Right lung (tissue), 10 donors: ENCODE measurements around the gene HTN3. TPM values are rescaled to one million over a fixed set of nuclear protein-coding genes. Genes with fewer than 3 reads are reported as not detected.
"Not testable (repeated sequence)": the region's sequence is repeated elsewhere in the genome, so short reads cannot be mapped to it uniquely, and the experiment has no call there.

Source experiments
- DNase-seq, 2 donors: peaks; one replicate each; pipeline ENCODE4 v3.0.0-alpha.2; 2013
- long read RNA-seq, 8 donors: transcript quantifications; one replicate each; lab custom pipeline, GENCODE V29; 2026
- polyA plus RNA-seq, 5 donors: library from polyadenylated mRNA; unstranded; fragments of 120-200 nt; gene quantifications; one replicate each; pipeline versions ENCODE4 v1.2.1 to v1.2.3, GENCODE V29; 2013; ENCODE audit warnings: inconsistent platforms in 1 of 5, low replicate concordance in 1 of 5; ENCODE audit not compliant: insufficient read length in 5 of 5, insufficient read depth in 1 of 5

The HTN3 gene
- polyA plus RNA-seq: not detected
- long read RNA-seq, donor 1: 0 reads
- long read RNA-seq, donor 2: 0 reads
- long read RNA-seq, donor 3: 0 reads
- long read RNA-seq, donor 4: 0 reads
- long read RNA-seq, donor 5: 0 reads
- long read RNA-seq, donor 6: 0 reads
- long read RNA-seq, donor 7: 0 reads
- long read RNA-seq, donor 8: 0 reads

DNA sequence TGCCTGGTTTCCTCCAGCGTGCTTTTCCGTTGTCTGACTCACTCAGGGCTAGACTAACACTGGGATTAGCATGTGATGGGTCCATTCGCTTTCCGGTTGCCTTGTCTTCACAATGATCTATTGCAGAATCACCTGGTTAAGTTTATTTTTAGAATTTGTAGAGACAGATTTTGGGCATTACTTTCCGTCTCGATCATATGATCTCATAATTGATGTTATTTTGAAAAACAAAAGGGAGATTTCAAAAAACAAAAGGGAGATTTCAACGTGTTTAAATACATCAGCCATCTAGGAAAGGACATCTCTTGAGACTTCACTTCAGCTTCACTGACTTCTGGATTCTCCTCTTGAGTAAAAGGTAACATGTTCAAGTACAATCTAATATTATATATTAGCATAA lies at the start of gene HTN3:
HTN3 (plus strand) TSS at position 301 of the 400 bp plus-strand sequence. CDS start 2,282 bp downstream, outside the sequence.
- not testable (repeated sequence) for DNase-seq

DNA sequence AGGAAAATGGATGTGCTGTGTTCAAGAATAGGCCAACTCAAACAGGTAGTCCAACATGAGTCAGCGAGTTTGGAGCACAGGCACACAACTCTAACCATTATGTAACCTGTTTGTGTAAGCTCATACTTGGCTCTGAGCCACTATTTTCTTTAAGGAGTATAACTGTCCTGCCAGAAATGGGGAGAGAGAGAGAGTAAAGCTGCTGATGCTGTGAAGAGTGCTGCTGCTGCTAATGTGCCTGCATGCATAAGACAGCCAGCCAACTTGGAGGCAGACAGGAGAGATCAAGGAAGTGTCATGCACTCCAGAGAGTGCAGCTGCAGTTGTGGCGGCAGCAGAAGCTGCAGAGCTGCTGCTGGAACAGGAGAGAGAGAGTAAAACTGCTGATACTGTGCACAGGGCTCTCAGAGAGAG lies 44.2 kb upstream of the HTN3 start:
- peak; percentile 36 to 41 for DNase-seq

DNA sequence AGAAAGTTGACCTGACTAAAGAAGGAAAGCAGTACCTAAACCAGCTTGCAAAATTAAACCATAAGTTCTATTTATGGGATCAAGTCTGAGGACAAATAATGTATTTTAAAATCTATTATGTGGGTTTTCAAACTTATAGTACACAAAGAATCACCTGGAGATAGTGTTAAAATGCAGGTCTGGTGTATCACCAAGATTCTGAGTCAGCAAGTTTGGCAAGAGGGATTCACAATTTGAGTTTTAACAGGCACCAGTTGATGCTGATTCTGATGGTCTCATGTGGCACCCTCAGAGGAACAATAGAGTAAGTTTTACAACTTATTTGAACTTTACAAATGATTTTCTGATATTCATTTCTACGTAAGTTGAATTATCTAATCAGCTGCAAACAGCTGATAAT lies 41.6 kb upstream of the HTN3 start:
- no peak for DNase-seq

DNA sequence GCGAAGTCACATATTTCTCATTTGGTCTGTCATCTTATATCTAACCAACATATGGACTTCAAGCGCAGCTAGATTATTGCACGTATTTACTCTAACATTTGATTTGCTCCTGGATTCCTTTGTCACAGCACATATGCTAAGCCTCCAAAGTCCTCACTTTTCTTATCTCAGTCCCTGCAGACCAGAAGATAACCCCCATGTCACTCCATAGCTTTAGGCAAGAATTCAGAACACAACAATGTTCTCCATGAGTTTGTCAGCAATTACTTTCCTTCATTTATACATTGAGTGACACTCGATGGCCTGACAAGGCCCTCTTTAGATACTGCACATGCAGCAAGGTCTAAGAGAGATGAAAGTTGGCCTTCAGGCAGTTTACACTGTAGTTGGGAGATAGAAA lies 37.2 kb upstream of the HTN3 start:
- no peak for DNase-seq

DNA sequence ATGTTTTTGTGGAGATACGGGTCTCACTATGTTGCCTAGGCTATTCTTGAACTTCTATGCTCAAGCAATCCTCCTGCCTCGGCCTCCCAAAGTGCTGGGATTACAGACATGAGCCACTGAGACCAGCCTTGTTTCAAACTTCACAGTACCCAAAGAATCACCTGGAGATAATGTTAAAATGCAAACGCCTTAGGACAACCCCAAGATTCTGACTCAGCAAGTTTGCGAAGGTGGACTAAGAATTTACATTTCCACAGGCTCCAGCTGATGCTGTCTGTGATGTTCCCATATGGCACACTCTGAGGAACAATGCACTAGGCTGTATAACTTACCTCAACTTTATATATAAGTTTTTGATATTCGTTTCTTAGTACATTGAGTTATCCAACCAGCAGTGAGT lies 33.5 kb upstream of the HTN3 start:
- no peak for DNase-seq

DNA sequence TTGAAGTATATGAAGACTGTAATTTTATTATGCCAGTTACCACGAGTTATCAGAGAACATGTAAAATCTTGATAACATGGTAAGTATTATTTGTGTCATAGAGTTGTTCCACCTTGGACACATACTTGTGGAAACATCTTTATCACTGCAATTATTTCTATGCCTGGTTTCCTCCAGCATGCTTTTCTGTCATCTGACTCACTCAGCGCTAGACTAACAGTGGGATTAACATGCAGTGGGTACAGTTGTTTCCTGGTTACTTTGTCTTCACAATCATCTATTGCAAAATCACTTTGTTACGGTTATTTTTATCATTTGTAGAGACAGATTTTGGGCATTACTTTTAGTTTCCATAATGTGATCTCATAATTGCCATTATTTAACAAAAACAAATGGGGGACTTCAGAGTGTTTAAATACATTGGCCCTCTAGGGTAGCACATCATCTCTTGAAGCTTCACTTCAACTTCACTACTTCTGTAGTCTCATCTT lies 32.7 kb upstream of the HTN3 start, which contains the start of gene STATH:
STATH (plus strand) TSS at position 441 of the 491 bp plus-strand sequence. CDS start 2,472 bp downstream, outside the sequence.
- no peak for DNase-seq

DNA sequence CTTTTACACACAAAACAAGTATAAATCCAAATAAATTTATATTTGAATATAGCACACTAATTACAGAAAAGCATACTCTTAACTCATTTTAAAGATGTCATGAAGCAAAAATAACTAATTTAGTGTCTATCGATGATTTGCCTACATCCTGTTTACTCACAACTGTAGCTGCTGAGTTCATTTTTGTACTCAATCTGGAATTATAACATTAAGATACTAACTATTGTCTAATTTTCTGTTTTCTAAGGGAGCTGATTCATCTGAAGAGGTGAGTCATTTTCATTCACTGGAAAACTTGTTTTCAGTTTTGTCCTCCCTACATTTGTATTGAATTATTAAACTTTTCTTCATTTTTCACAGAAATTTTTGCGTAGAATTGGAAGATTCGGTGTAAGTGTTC lies 28.8 kb upstream of the HTN3 start:
- no peak for DNase-seq

DNA sequence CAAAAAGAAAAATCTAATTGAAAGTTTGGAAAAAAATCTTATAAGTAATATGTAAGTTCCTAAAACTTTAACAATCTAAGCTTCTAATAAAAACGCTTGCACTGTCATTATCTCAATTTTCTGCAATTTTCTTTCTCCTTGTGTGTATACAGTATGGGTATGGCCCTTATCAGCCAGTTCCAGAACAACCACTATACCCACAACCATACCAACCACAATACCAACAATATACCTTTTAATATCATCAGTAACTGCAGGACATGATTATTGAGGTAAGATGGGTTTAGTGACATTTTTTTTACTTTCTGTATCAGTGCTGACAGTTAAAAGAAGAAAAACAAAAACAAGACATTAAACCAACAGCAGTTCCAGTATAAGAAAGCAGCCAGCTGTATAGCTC lies 27.5 kb upstream of the HTN3 start:
- no peak for DNase-seq

DNA sequence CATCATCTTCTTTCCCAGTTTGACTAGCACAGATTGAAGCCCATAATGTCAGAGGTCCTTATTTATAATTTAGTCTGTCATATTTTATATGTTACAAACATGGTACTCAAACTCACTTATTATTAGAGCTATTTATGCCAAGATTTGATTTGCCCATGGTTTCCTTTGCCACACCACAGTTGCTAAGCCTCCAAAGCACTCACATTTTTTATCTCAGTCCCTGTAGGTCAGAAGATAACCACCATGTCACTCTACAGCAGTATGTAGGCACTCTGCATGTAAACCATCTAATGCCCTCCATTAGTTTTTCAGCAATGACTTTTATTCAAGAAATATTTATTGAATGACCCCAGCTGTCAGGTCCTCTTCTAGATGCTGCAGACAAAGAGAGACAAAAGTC lies 25.8 kb upstream of the HTN3 start:
- no peak for DNase-seq

DNA sequence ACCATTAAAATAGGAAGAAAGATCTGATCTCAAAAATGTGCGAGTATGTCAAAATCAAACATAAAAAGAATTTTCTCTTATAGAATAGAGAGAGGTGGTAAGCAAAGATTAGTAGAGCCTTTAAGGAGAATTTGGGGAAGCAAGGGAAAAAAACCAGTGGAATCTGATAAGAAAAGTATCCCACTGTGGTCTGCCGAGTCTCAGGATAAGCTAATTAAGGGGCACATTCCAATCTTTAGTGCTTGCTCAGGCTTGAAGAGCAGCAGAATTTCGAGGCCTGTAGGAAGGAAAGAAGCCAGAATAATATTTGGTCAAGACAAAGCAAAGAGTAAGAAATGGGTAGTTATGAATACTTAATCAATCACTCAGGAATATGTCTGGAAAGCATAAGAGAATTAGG lies 19.5 kb upstream of the HTN3 start:
- DNase-seq: no peak

DNA sequence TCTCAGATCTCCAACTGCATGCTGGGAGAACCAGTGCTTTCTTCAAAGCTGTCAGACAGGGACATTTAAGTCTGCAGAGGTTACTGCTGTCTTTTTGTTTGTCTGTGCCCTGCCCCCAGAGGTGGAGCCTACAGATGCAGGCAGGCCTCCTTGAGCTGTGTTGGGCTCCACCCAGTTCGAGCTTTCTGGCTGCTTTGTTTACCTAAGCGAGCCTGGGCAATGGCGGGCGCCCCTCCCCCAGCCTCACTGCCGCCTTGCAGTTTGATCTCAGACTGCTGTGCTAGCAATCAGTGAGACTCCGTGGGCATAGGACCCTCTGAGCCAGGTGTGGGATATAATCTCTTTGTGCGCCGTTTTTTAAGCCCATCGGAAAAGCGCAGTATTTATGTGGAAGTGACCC lies 9.3 kb upstream of the HTN3 start:
- not testable (repeated sequence) for DNase-seq

DNA sequence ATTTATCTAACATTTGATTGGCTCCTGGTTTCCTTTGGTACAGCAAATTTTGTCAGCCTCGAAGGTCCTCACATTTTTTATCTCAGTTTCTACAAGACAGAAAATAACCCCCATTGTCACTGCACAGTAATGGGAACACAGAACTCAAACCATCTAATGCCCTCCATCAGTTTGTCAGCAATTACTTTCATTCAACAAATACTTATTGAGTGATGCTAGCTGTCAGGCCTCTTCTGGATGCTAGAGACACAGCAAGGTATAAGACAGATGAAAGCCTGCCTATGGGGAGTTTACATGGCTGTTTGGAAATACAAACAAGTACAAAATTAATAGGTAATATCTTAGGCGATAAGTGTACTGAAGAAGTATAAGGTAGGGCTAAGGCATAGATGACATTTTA lies 5.0 kb upstream of the HTN3 start:
- DNase-seq: no peak

DNA sequence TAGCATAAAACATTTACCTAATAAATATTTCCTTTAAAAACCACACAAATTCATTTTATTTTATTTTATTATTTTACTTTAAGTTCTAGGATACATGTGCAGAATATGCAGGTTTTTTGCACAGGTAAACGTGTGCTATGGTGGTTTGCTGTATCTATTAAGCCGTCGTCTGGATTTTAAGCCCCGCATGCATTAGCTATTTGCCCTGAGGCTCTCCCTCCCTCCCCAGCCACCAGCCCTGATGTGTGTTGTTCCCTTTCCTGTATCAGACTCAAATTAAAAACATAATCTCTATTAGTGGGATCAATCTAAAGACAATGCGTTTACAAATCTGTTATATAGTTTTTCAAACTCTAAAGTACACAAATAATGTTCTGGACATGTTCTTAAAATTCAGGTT lies 1.2 kb upstream of the HTN3 start:
- no peak for DNase-seq

DNA sequence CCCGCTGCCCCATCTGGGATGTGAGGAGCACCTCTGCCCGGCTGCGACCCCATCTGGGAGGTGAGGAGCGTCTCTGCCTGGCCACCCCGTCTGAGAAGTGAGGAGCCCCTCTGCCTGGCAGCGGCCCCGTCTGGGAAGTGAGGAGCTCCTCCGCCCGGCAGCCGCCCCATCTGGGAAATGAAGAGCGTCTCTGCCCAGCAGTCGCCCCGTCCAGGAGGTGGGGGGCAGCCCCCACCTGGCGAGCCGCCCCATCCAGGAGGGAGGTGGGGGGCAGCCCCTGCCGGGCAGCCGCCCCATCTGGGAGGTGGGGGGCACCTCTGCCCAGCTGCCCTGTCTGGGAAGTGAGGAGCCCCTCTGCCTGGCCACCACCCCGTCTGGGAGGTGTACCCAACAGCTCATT lies 9.3 kb downstream of the HTN3 start:
- DNase-seq: not testable (repeated sequence)

DNA sequence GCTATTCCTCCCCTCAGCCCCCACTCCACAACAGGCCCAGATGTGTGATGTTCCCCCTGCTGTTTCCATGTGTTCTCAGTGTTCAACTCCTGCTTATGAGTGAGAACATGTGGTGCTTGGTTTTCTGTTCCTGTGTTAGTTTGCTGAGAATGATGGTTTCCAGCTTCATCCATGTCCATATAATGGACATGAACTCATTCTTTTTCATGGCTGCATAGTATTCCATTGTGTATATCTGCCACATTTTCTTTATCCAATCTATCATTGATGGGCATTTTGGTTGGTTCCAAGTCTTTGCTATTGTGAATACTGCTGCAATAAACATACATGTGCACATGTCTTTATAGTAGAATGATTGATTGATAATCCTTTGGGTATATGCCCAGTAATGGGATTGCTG lies 11.7 kb downstream of the HTN3 start:
- not testable (repeated sequence) for DNase-seq

DNA sequence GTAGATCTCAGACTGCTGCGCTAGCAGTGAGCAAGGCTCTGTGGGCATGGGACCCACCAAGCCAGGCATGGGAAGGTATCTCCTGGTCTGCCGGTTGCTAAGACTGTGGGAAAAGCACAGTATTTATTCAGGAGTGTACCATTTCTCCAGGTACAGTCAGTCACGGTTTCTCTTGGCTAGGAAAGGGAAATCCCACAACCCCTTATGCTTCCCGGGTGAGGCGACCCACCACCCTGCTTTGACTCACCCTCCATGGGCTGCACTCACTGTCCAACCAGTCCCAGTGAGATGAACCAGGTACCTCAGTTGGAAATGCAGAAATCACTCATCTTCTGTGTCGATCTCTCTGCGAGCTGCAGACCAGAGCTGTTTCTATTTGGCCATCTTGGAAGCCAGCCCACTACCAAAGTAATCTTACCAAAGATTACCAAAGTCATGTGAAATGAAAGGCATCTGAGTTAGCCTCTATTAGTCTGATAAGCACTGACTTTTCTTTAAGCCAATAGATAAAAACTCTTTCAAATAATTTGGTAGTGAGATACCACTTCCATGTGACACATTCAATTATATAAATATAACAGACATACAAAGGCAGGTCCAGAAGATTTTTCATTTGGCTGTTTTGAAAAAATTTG lies 13.5 kb downstream of the HTN3 start:
- DNase-seq: no peak

DNA sequence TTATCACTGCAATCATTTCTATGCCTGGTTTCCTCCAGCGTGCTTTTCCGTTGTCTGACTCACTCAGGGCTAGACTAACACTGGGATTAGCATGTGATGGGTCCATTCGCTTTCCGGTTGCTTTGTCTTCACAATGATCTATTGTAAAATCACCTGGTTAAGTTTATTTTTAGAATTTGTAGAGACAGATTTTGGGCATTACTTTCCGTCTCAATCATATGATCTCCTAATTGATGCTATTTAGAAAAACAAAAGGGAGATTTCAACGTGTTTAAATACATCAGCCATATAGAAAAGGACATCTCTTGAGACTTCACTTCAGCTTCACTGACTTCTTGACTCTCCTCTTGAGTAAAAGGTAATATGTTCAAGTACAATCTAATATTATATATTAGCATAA lies 21.9 kb downstream of the HTN3 start, which contains the start of gene HTN1:
HTN1 (plus strand) TSS at position 301 of the 400 bp plus-strand sequence. CDS start 2,639 bp downstream, outside the sequence.
- DNase-seq: not testable (repeated sequence)

DNA sequence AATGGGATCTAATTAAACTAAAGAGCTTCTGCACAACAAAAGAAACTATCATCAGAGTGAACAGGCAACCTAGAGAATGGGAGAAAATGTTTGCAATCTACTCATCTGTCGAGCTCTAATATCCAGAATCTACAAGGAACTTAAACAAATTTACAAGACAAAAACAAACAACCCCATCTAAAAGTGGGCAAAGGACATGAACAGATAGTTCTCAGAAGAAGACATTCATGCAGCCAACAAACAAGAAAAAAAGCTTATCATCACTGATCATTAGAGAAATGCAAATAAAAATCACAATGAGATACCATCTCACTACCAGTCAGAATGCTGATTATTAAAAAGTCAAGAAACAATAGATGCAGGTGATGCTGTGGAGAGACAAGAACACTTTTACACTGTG lies 28.3 kb downstream of the HTN3 start:
- not testable (repeated sequence) for DNase-seq

DNA sequence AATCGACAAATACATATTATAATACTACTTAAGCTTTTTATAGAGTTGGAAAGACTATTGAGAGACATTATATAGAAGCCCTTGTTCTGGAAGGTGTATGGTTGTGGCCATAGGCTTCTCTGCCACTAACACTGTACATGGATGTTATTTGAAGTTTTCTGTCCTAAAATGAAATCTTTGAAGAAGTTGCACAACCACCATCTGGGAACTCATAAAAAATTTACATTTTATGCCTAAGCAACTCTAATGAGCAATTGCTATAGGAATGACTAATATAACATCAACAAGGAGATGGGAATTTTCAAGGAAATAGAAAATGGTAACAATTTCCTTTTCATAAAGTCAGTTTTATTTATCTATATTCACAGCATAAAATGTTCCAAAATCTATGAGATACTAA lies 29.4 kb downstream of the HTN3 start:
- DNase-seq: peak in 1 of 2 donors; percentile 1

DNA sequence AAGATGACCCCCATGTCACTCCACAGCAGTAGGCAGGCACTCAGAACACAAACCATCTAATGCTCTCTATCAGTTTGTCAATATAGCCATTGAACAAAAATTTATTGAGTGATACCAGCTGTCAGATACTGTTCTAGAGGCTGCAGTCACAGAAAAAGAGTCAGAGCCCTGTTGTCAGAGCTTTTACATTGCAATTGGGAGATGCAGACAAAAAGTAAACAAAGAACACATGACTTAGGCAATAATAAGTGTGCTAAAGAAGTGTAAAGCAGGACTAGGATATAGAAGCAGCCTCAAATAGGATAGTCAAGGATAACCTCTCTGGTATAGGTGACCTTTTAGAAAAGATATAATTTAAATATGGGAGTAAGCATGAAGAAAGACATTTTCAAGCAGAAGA lies 30.9 kb downstream of the HTN3 start:
- DNase-seq: no peak

DNA sequence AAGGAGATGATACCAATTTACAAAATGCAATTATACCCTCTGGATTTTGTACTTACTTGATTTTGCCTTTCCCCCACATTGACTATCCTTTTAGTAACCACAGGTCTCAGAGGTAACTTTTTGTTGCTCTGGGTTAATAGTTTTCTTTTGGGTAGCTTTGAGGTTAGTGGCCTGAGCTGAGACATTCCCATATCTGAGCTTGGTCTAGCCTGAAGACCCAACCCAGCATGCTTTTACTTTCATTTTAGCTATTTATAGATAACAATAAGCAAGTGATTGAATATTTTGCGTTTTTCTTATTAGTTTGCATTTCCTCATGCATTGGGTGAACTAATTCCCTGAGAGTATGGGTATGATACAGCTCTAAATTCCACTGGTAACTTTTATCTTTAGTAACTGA lies 33.7 kb downstream of the HTN3 start:
- DNase-seq: no peak

DNA sequence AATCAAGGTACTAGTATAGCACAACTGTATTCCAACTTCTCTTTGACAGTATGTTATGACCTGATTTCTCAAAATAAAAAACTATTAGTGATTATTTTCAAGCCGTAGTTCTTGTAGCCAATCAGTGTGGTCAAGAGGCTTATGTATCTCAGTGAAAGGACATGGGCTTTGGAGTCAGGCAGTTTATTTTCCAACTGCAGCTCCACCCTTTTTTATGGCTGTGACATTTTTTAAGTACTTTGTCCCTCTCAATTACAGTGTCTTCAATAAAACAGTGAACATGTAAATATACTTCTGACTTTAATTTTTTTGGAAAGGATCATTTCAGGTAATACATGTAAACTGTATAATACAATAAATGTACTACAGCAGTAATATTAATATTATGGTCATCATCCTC lies 51.9 kb downstream of the HTN3 start:
- no peak for DNase-seq
